Natural killer cell (primary cell): ENCODE results near the gene P2RX1. TPM values are rescaled to one million over a fixed set of nuclear protein-coding genes. Genes with fewer than 3 reads are reported as not detected.

Source experiments
- ATAC-seq, 3 donors: fragments of 150-1000 bp in 2 of 3; fragments of 200-7000 bp in 1 of 3; cut with Tn5 transposase; 1 replicate in 1 of 3; 2 replicates in 2 of 3; pipeline ENCODE4 v1.10.0; 2021; ENCODE audit warnings: mild to moderate bottlenecking in 2 of 3, moderate library complexity in 2 of 3
- DNase-seq, 2 donors: peaks; one replicate each; pipeline versions ENCODE4 v3.0.0 to v3.0.0-alpha.2; 2013 to 2021; ENCODE audit warnings: mixed read lengths in 1 of 2
- H3K27ac ChIP-seq: one replicate; pipeline ENCODE4 v1.5.1; 2013; ENCODE audit warnings: mild to moderate bottlenecking, low read length
- H3K27me3 ChIP-seq: one replicate; pipeline ENCODE4 v1.6.1; 2013; ENCODE audit warnings: low read length; ENCODE audit not compliant: control insufficient read depth, insufficient read depth
- H3K36me3 ChIP-seq: one replicate; pipeline ENCODE4 v1.6.1; 2013; ENCODE audit warnings: low read length; ENCODE audit not compliant: control insufficient read depth, insufficient read depth
- H3K4me1 ChIP-seq: one replicate; pipeline ENCODE4 v1.6.1; 2013; ENCODE audit warnings: low read length; ENCODE audit not compliant: control insufficient read depth, insufficient read depth
- H3K4me3 ChIP-seq: one replicate; pipeline ENCODE4 v1.5.1; 2013; ENCODE audit warnings: low read length
- H3K9me3 ChIP-seq: one replicate; pipeline ENCODE4 v1.6.1; 2013; ENCODE audit warnings: low read length; ENCODE audit not compliant: control insufficient read depth, insufficient read depth
- H3K27ac Mint-ChIP-seq, 2 donors: one replicate each; pipeline ENCODE4 v1.8.0; 2022; ENCODE audit warnings: mild to moderate bottlenecking in 2 of 2, mixed read lengths in 2 of 2, moderate library complexity in 1 of 2
- H3K27me3 Mint-ChIP-seq, 2 donors: one replicate each; pipeline ENCODE4 v1.8.0; 2022; ENCODE audit warnings: low read depth in 2 of 2, mixed read lengths in 2 of 2
- H3K36me3 Mint-ChIP-seq: one replicate; pipeline ENCODE4 v1.8.0; 2022; ENCODE audit warnings: mixed read lengths
- H3K4me1 Mint-ChIP-seq, 2 donors: one replicate each; pipeline ENCODE4 v1.8.0; 2022; ENCODE audit warnings: mixed read lengths in 2 of 2
- H3K4me3 Mint-ChIP-seq: one replicate; pipeline ENCODE4 v1.8.0; 2022; ENCODE audit warnings: mild to moderate bottlenecking, moderate library complexity, mixed read lengths
- H3K9me3 Mint-ChIP-seq, 2 donors: one replicate each; pipeline ENCODE4 v1.8.0; 2022; ENCODE audit warnings: mixed read lengths in 2 of 2
- WGBS: methylation state at CpG from one replicate; pipeline ENCODE4 v1.1.7; 2013; ENCODE audit warnings: missing lambda C conversion rate; ENCODE audit not compliant: insufficient coverage; 5-methylcytosine and 5-hydroxymethylcytosine counted together
- intact Hi-C: fragments of 100-400 bp; cut with micrococcal nuclease; formaldehyde crosslinking; loops from one replicate; pipeline ENCODE4 v1.14.2; 2022
- total RNA-seq, 4 donors: library from RNA; stranded (reverse); fragments of 120-200 nt in 1 of 4; gene quantifications; one replicate each; pipeline versions ENCODE4 v1.2.3 to v1.2.4, GENCODE V29; 2013 to 2022
- TF ChIP-seq, protein P1 (sequence below): fragments of 200-600 bp; IDR thresholded peaks from one replicate; pipeline ENCODE4 v1.8.0; 2022; ENCODE audit warnings: antibody characterized with exemption

P2RX1 gene
- total RNA-seq, 3 donors from 2014 or later (not counting 1 experiment from before 2014, with no cell fraction given): 2.3 to 15.3 (median 13.4) TPM

- Histone ChIP-seq H3K4me3 (peak overlapping the region; percentile 94), H3K4me1 (peaks cover 75% of the 10 kb centered on the region), H3K9me3 (no peaks in the 10 kb centered on the region), H3K27ac (peak overlapping the region; percentile 57), H3K27me3 (no peaks in the 10 kb centered on the region), H3K36me3 (peaks cover 8% of the 10 kb centered on the region)
- Mint-ChIP-seq H3K36me3 (no peaks in the 10 kb centered on the region), H3K4me1 (peaks cover 42 to 59% of the 10 kb centered on the region in 2 donors), H3K9me3 (no peaks in the 10 kb centered on the region), H3K27ac (peak overlapping the region; percentile 84 to 85), H3K27me3 (no peaks in the 10 kb centered on the region), H3K4me3 (peak overlapping the region; percentile 88)
- peak; percentile 46 to 83 for DNase-seq
- WGBS: under 1% methylated on average over 63 of the region's 64 CpGs
- TF ChIP-seq, protein P1, sequence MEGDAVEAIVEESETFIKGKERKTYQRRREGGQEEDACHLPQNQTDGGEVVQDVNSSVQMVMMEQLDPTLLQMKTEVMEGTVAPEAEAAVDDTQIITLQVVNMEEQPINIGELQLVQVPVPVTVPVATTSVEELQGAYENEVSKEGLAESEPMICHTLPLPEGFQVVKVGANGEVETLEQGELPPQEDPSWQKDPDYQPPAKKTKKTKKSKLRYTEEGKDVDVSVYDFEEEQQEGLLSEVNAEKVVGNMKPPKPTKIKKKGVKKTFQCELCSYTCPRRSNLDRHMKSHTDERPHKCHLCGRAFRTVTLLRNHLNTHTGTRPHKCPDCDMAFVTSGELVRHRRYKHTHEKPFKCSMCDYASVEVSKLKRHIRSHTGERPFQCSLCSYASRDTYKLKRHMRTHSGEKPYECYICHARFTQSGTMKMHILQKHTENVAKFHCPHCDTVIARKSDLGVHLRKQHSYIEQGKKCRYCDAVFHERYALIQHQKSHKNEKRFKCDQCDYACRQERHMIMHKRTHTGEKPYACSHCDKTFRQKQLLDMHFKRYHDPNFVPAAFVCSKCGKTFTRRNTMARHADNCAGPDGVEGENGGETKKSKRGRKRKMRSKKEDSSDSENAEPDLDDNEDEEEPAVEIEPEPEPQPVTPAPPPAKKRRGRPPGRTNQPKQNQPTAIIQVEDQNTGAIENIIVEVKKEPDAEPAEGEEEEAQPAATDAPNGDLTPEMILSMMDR: no peak
- ATAC-seq: peak; percentile 21 to 65 (median 37)
- intact Hi-C loops: loop anchor here (5.0 kb wide), 1 partner anchor 71 kb away; the partner anchor contains the start of gene CAMKK1
These were observed 47.3 kb upstream of the P2RX1 start for GRCh38 chr17:3963237-3964201.

- no peak for DNase-seq
- intact Hi-C loops: loop anchor here (5.0 kb wide), 1 partner anchor 71 kb away; the partner anchor contains the start of gene CAMKK1
- H3K36me3 Mint-ChIP-seq: no peaks in the 10 kb centered on the region
- Histone ChIP-seq H3K4me3 (peak overlapping the region; percentile 94), H3K9me3 (no peaks in the 10 kb centered on the region), H3K27ac (peak overlapping the region; percentile 57), H3K36me3 (peaks cover 10% of the 10 kb centered on the region), H3K4me1 (peaks cover 70% of the 10 kb centered on the region), H3K27me3 (no peaks in the 10 kb centered on the region)
- H3K4me3 Mint-ChIP-seq: peak overlapping the region; percentile 88
- TF ChIP-seq, protein P1: no peak
- H3K27me3 Mint-ChIP-seq: no peaks in the 10 kb centered on the region
- peak overlapping the region; percentile 84 to 85 for H3K27ac Mint-ChIP-seq
- ATAC-seq: no peak
- no peaks in the 10 kb centered on the region for H3K9me3 Mint-ChIP-seq
- peaks cover 42 to 65% of the 10 kb centered on the region in 2 donors for H3K4me1 Mint-ChIP-seq
These were observed 46.6 kb upstream of the P2RX1 start for GRCh38 chr17:3962965-3963236.

GRCh38 chr17:3962217-3962964 lies 46.1 kb upstream of the P2RX1 start:
- Histone ChIP-seq H3K9me3 (no peaks in the 10 kb centered on the region), H3K36me3 (peaks cover 13% of the 10 kb centered on the region), H3K27ac (peak overlapping the region; percentile 57), H3K4me1 (peaks cover 70% of the 10 kb centered on the region), H3K27me3 (no peaks in the 10 kb centered on the region), H3K4me3 (peak overlapping the region; percentile 94)
- peak overlapping the region; percentile 84 to 85 for H3K27ac Mint-ChIP-seq
- TF ChIP-seq, protein P1: no peak
- H3K4me1 Mint-ChIP-seq: peaks cover 46 to 70% of the 10 kb centered on the region in 2 donors
- DNase-seq (no peak), ATAC-seq (no peak)
- no peaks in the 10 kb centered on the region for H3K27me3 Mint-ChIP-seq
- WGBS: 39% methylated on average over 9 of the region's 11 CpGs
- no peaks in the 10 kb centered on the region for H3K36me3 Mint-ChIP-seq
- no peaks in the 10 kb centered on the region for H3K9me3 Mint-ChIP-seq
- intact Hi-C loops: loop anchor here (5.0 kb wide), 1 partner anchor 70 kb away; the partner anchor contains the start of gene CAMKK1
- H3K4me3 Mint-ChIP-seq: peak overlapping the region; percentile 88
